K562 (cell line): ENCODE data around the gene HNRNPA3. TPM values are rescaled to one million over a fixed set of nuclear protein-coding genes. Genes with fewer than 3 reads are reported as not detected.

Source experiments
- BRD4 ChIP-seq: fragments of 200-600 bp; sonication (generic); IDR thresholded peaks from 2 replicates; pipeline ENCODE4 v1.6.1; 2017; ENCODE audit warnings: inconsistent platforms
- CHAMP1 ChIP-seq: fragments of 450-650 bp; IDR thresholded peaks from 2 replicates; pipeline ENCODE4 v1.6.1; 2016; ENCODE audit warnings: mild to moderate bottlenecking
- CHD2 ChIP-seq: IDR thresholded peaks from 2 replicates; pipeline ENCODE4 v1.6.1; 2011; ENCODE audit warnings: low read depth, low read length
- FIP1L1 ChIP-seq: fragments of 200-400 bp; formaldehyde crosslinking; IDR thresholded peaks from 2 replicates; pipeline ENCODE4 v1.6.1; 2018; ENCODE audit warnings: mild to moderate bottlenecking, low read depth, low read length; ENCODE audit not compliant: poor library complexity, severe bottlenecking
- KHSRP ChIP-seq: fragments of 450-650 bp; IDR thresholded peaks from 2 replicates; pipeline ENCODE4 v1.6.1; 2017
- MEF2A ChIP-seq: IDR thresholded peaks from 2 replicates; pipeline ENCODE4 v1.6.1; 2011; ENCODE audit warnings: low read depth, mild to moderate bottlenecking, low read length, moderate library complexity; ENCODE audit not compliant: control insufficient read depth
- POLR2AphosphoS5 ChIP-seq: IDR thresholded peaks from 2 replicates; pipeline ENCODE4 v1.6.1; 2011; ENCODE audit warnings: mild to moderate bottlenecking, low read depth, low read length, moderate library complexity; ENCODE audit not compliant: control insufficient read depth, insufficient read depth
- POLR2B ChIP-seq: fragments of 450-650 bp; IDR thresholded peaks from 2 replicates; pipeline ENCODE4 v1.6.1; 2018; ENCODE audit warnings: low read depth; ENCODE audit not compliant: partially characterized antibody
- PRMT5 ChIP-seq: sonication (generic); formaldehyde crosslinking; IDR thresholded peaks from 2 replicates; pipeline ENCODE4 v1.5.0; 2020; ENCODE audit warnings: missing genetic modification reagents
- SIN3A ChIP-seq, 2 experiments: fragments of 150-350 bp in 1 of 2; IDR thresholded peaks; 2 replicates each; pipeline ENCODE4 v1.6.1; 2011 to 2016; ENCODE audit warnings: borderline replicate concordance in 2 of 2, low read depth in 2 of 2, low read length in 2 of 2, mild to moderate bottlenecking in 2 of 2, moderate library complexity in 2 of 2; ENCODE audit not compliant: control insufficient read depth in 1 of 2
- SMAD1 ChIP-seq: fragments of 150-350 bp; IDR thresholded peaks from 2 replicates; pipeline ENCODE4 v1.6.1; 2014; ENCODE audit warnings: low read length, low read depth; ENCODE audit not compliant: partially characterized antibody
- SP1 ChIP-seq: sonication (generic); formaldehyde crosslinking; IDR thresholded peaks from 2 replicates; pipeline ENCODE4 v1.8.1; 2022; ENCODE audit warnings: mild to moderate bottlenecking, missing genetic modification reagents
- ZBTB33 ChIP-seq: sonication (generic); formaldehyde crosslinking; IDR thresholded peaks from 2 replicates; pipeline ENCODE4 v1.8.1; 2023; ENCODE audit warnings: mild to moderate bottlenecking, missing genetic modification reagents
- polyA plus RNA-seq, 8 experiments: library from polyadenylated mRNA; depleted of rRNA in 4 of 8; stranded (reverse) in 5 of 8; unstranded in 3 of 8; fragments of >200 nt; fragmentation: Nextera tagmentation in 2 of 8; fragmentation: Illumina TruSeq in 1 of 8; extraction: Ambion mirVana in 2 of 8; extraction: Trizol in 1 of 8; gene quantifications; 2 replicates each; pipeline versions ENCODE4 v1.2.1 to v1.2.3, GENCODE V29; 2011 to 2014; ENCODE audit warnings: inconsistent platforms in 1 of 8, missing spikeins in 1 of 8
- total RNA-seq, 7 experiments: library from RNA; depleted of rRNA in 6 of 7; stranded (reverse); fragments of >200 nt in 6 of 7; fragmentation: Illumina TruSeq in 2 of 7; extraction: Trizol in 2 of 7; gene quantifications; 2 replicates each; pipeline versions ENCODE4 v1.2.1 to v1.2.3, GENCODE V29; 2011 to 2021; ENCODE audit warnings: low replicate concordance in 1 of 7

The HNRNPA3 gene
- total and polyA plus RNA-seq, 9 of the 15 experiments (the other 6 are each of a cell fraction or from before 2014, with no cell fraction given) = 72.8 to 428 (median 192) TPM

- TF ChIP-seq CHAMP1 (no peak), SP1 (CRISPR knock-in tag) (peak; percentile 50; the same call in 1 of the 2 replicates), ZBTB33 (CRISPR knock-in tag) (peak; percentile 52; the same call in 1 of the 2 replicates), SIN3A (IDR thresholded peaks at IDR 0.05; ENCODE audit: borderline replicate concordance in 2 of 2, control insufficient read depth in 1 of 2, low read depth in 2 of 2, low read length in 2 of 2) (0 out of 4 replicates have a peak, but pooled peaks of 1 of the 2 experiments have one; percentile 13), CHD2 (no peak), PRMT5 (CRISPR knock-in tag) (no peak), POLR2B (peak; percentile 83), BRD4 (no peak), KHSRP (no peak), FIP1L1 (no peak), SMAD1 (peak; percentile 48), POLR2AphosphoS5 (peak; percentile 71; the same call in 1 of the 2 replicates), MEF2A (no peak)
These were observed 17.0 kb downstream of the HNRNPA3 start (continued) for GRCh38 chr2:177229442-177230242.
